HG03521 (cell line): ENCODE measurements around the gene ZNF584.
"Not testable (repeated sequence)": the region's sequence is repeated elsewhere in the genome, so short reads cannot be mapped to it uniquely, and the experiment has no call there.

ENCODE experiments used
- ATAC-seq: cut with Tn5 transposase; IDR thresholded peaks from one replicate; pipeline ENCODE4 v1.9.1; 2021; ENCODE audit warnings: mild to moderate bottlenecking, moderate library complexity; ENCODE audit not compliant: unreplicated experiment

Gene ZNF584

GRCh38 chr19:58408152-58409009 is at the start of gene ZNF584:
Gene ZNF584 (plus strand): TSS chr19:58408649. CDS start chr19:58409148, 499 bp downstream.
- ATAC-seq: peak; percentile 89

GRCh38 chr19:58361900-58362271 is 46.6 kb upstream of the ZNF584 start:
- ATAC-seq: no peak

- ATAC-seq: peak; percentile 82
Observed at GRCh38 chr19:58362272-58362994, 46.0 kb upstream of the ZNF584 start, which contains the start of gene ZNF497. Gene ZNF497 (minus strand): TSS chr19:58362751. CDS start chr19:58357635, 5,116 bp downstream.

- ATAC-seq: no peak
Observed at GRCh38 chr19:58364146-58364545, 44.3 kb upstream of the ZNF584 start.

- no peak for ATAC-seq
Observed at GRCh38 chr19:58366585-58367430, 41.6 kb upstream of the ZNF584 start.

GRCh38 chr19:58367698-58368454 is 40.6 kb upstream of the ZNF584 start:
- ATAC-seq: no peak

- no peak for ATAC-seq
Observed at GRCh38 chr19:58368561-58369360, 39.7 kb upstream of the ZNF584 start.

- ATAC-seq: no peak
Observed at GRCh38 chr19:58372311-58373133, 35.9 kb upstream of the ZNF584 start.

GRCh38 chr19:58374200-58374599 is 34.2 kb upstream of the ZNF584 start:
- ATAC-seq: no peak

- not testable (repeated sequence) for ATAC-seq
Observed at GRCh38 chr19:58376724-58377123, 31.7 kb upstream of the ZNF584 start.

- ATAC-seq: no peak
Observed at GRCh38 chr19:58379246-58379645, 29.2 kb upstream of the ZNF584 start.

- ATAC-seq: no peak
Observed at GRCh38 chr19:58380037-58380661, 28.3 kb upstream of the ZNF584 start.

- peak; percentile 75 for ATAC-seq
Observed at GRCh38 chr19:58380662-58381459, 27.6 kb upstream of the ZNF584 start, which contains the start of gene ZNF837. Gene ZNF837 (minus strand): TSS chr19:58381030. CDS start chr19:58369332, 11,698 bp downstream.

GRCh38 chr19:58381460-58382212 is 26.8 kb upstream of the ZNF584 start:
- ATAC-seq: no peak

- ATAC-seq: no peak
Observed at GRCh38 chr19:58382997-58383603, 25.3 kb upstream of the ZNF584 start.

- no peak for ATAC-seq
Observed at GRCh38 chr19:58385313-58385890, 23.0 kb upstream of the ZNF584 start.
